H1 (cell line): ENCODE measurements around the gene CYBRD1. TPM values are rescaled to one million over a fixed set of nuclear protein-coding genes. Genes with fewer than 3 reads are reported as not detected.

Experiments used
- CTCF ChIA-PET: fragments of 300-600 bp; sonication (Branson Sonifier 250); formaldehyde crosslinking; loops from one replicate; lab custom pipeline; 2021; ENCODE audit not compliant: partially characterized antibody; lab: Charles Lee
- POLR2A ChIA-PET: fragments of 300-600 bp; sonication (Branson Sonifier 250); formaldehyde crosslinking; loops from one replicate; lab custom pipeline; 2021; ENCODE audit warnings: inconsistent platforms; ENCODE audit not compliant: partially characterized antibody; lab: Charles Lee
- DNase-seq, 2 experiments: peaks; one replicate each; pipeline versions ENCODE4 v3.0.0 to v3.0.0-alpha.2; 2010 to 2022; ENCODE audit warnings: low spot score in 2 of 2, low read depth in 1 of 2, mixed read lengths in 1 of 2
- FAIRE-seq: peaks from 2 replicates; lab custom pipeline; 2011; peaks lifted over from hg19 to GRCh38; lab: Jason Lieb, UNC
- H2AFZ ChIP-seq: 2 replicates; pipeline ENCODE4 v1.8.1; 2012; ENCODE audit warnings: low read length, inconsistent platforms
- H2AK5ac ChIP-seq: 2 replicates; pipeline ENCODE4 v1.6.1; 2013; ENCODE audit warnings: low read depth, low read length
- H2BK120ac ChIP-seq: replicated peaks from 2 replicates; pipeline ENCODE3; 2013; ENCODE audit warnings: low read depth, low read length, inconsistent platforms
- H2BK12ac ChIP-seq: 2 replicates; pipeline ENCODE4 v1.6.1; 2013; ENCODE audit warnings: low read depth, low read length
- H2BK15ac ChIP-seq: 2 replicates; pipeline ENCODE4 v1.6.1; 2013; ENCODE audit warnings: low read length
- H2BK20ac ChIP-seq: 2 replicates; pipeline ENCODE4 v1.6.1; 2013; ENCODE audit warnings: low read length
- H2BK5ac ChIP-seq: 2 replicates; pipeline ENCODE4 v1.6.1; 2013; ENCODE audit warnings: low read depth, low read length
- H3K14ac ChIP-seq: 2 replicates; pipeline ENCODE4 v1.6.1; 2013; ENCODE audit warnings: inconsistent platforms; ENCODE audit not compliant: insufficient read length
- H3K18ac ChIP-seq: 2 replicates; pipeline ENCODE4 v1.6.1; 2013; ENCODE audit warnings: low read length; ENCODE audit errors: extremely low read depth
- H3K23ac ChIP-seq: 2 replicates; pipeline ENCODE4 v1.6.1; 2013; ENCODE audit warnings: inconsistent platforms; ENCODE audit not compliant: insufficient read length
- H3K23me2 ChIP-seq: 2 replicates; pipeline ENCODE4 v1.6.1; 2013; ENCODE audit warnings: low read depth, low read length
- H3K27ac ChIP-seq: 2 replicates; pipeline ENCODE4 v1.6.1; 2011; ENCODE audit warnings: low read depth, low read length, inconsistent platforms
- H3K27me3 ChIP-seq, 4 experiments: replicated peaks in 1 of 4; 1 replicate in 1 of 4; 2 replicates in 3 of 4; pipeline versions ENCODE4 v1.6.1 to v1.8.1; 2011 to 2013; ENCODE audit warnings: low read length in 3 of 4, mild to moderate bottlenecking in 3 of 4, inconsistent platforms in 2 of 4, mixed read lengths in 2 of 4, moderate library complexity in 1 of 4; ENCODE audit not compliant: control insufficient read depth in 3 of 4, insufficient read depth in 3 of 4; ENCODE audit errors: extremely low read depth in 1 of 4
- H3K36me3 ChIP-seq, 4 experiments: 2 replicates each; pipeline versions ENCODE4 v1.6.1 to v1.8.1; 2011 to 2013; ENCODE audit warnings: mild to moderate bottlenecking in 4 of 4, low read length in 3 of 4, moderate library complexity in 2 of 4, control low read depth in 1 of 4, inconsistent platforms in 1 of 4; ENCODE audit not compliant: insufficient read depth in 4 of 4, control insufficient read depth in 2 of 4
- H3K4ac ChIP-seq: replicated peaks from 2 replicates; pipeline ENCODE3; 2013; ENCODE audit warnings: low read length, low read depth, mixed read lengths, inconsistent platforms; ENCODE audit not compliant: insufficient read length
- H3K4me1 ChIP-seq, 4 experiments: replicated peaks in 1 of 4; 1 replicate in 1 of 4; 2 replicates in 3 of 4; pipeline versions ENCODE4 v1.6.1 to v1.8.1; 2011 to 2013; ENCODE audit warnings: low read length in 3 of 4, inconsistent platforms in 2 of 4, mixed read lengths in 1 of 4; ENCODE audit not compliant: insufficient read depth in 4 of 4, control insufficient read depth in 3 of 4
- H3K4me2 ChIP-seq, 2 experiments: 2 replicates each; pipeline versions ENCODE4 v1.6.1 to v1.8.1; 2011 to 2013; ENCODE audit warnings: low read depth in 2 of 2, low read length in 2 of 2, control low read depth in 1 of 2, inconsistent platforms in 1 of 2, mild to moderate bottlenecking in 1 of 2; ENCODE audit not compliant: insufficient read depth in 1 of 2
- H3K4me3 ChIP-seq, 4 experiments: fragments of 200-600, 300-600 bp in 1 of 4; sonication (generic), shearing (Covaris generic), sonication (Bioruptor Twin) in 1 of 4; 2 replicates each; pipeline versions ENCODE4 v1.5.1 to v1.8.1; 2011 to 2016; ENCODE audit warnings: low read length in 4 of 4, low read depth in 3 of 4, control low read depth in 2 of 4, inconsistent platforms in 2 of 4, mild to moderate bottlenecking in 2 of 4, mixed read lengths in 1 of 4, moderate library complexity in 1 of 4; ENCODE audit not compliant: insufficient read depth in 2 of 4; ENCODE audit errors: extremely low read depth in 1 of 4
- H3K56ac ChIP-seq: replicated peaks from 2 replicates; pipeline ENCODE3; 2013; ENCODE audit warnings: low read depth, mild to moderate bottlenecking, mixed read lengths, low read length, inconsistent platforms; ENCODE audit not compliant: insufficient read length
- H3K79me1 ChIP-seq: 2 replicates; pipeline ENCODE4 v1.6.1; 2013; ENCODE audit warnings: low read depth, low read length, control low read depth
- H3K79me2 ChIP-seq, 2 experiments: 2 replicates each; pipeline versions ENCODE4 v1.6.1 to v1.8.1; 2012 to 2013; ENCODE audit warnings: low read length in 2 of 2, mild to moderate bottlenecking in 2 of 2, inconsistent platforms in 1 of 2; ENCODE audit not compliant: insufficient read depth in 2 of 2, control insufficient read depth in 1 of 2
- H3K9ac ChIP-seq, 4 experiments: replicated peaks in 1 of 4; 1 replicate in 1 of 4; 2 replicates in 3 of 4; pipeline versions ENCODE4 v1.6.1 to v1.8.1; 2011 to 2013; ENCODE audit warnings: low read depth in 3 of 4, low read length in 3 of 4, control low read depth in 2 of 4, mild to moderate bottlenecking in 2 of 4, moderate library complexity in 2 of 4, inconsistent platforms in 1 of 4; ENCODE audit errors: extremely low read depth in 1 of 4
- H3K9me3 ChIP-seq, 2 experiments: 2 replicates each; pipeline versions ENCODE4 v1.6.1 to v1.8.1; 2012 to 2013; ENCODE audit warnings: mild to moderate bottlenecking in 2 of 2, moderate library complexity in 2 of 2, control low read depth in 1 of 2, inconsistent platforms in 1 of 2, low read depth in 1 of 2, low read length in 1 of 2, mixed read lengths in 1 of 2; ENCODE audit not compliant: insufficient read depth in 2 of 2
- H4K20me1 ChIP-seq, 2 experiments: replicated peaks in 1 of 2; 2 replicates each; pipeline versions ENCODE3 to v1.8.1; 2011 to 2013; ENCODE audit warnings: inconsistent platforms in 2 of 2, low read length in 2 of 2, mild to moderate bottlenecking in 1 of 2; ENCODE audit not compliant: insufficient read depth in 2 of 2, control insufficient read depth in 1 of 2
- H4K5ac ChIP-seq: 2 replicates; pipeline ENCODE4 v1.6.1; 2013; ENCODE audit warnings: low read length, low read depth, mixed read lengths, inconsistent platforms; ENCODE audit not compliant: insufficient read length
- H4K8ac ChIP-seq: 2 replicates; pipeline ENCODE4 v1.8.0; 2013; ENCODE audit warnings: mild to moderate bottlenecking, moderate library complexity, low read length, inconsistent platforms; ENCODE audit not compliant: insufficient read depth; ENCODE audit errors: extremely low read depth
- H4K91ac ChIP-seq: replicated peaks from 2 replicates; pipeline ENCODE3; 2013; ENCODE audit warnings: low read length, mixed read lengths, inconsistent platforms; ENCODE audit not compliant: insufficient read length
- CBX5 ChIP-seq: fragments of 300-800, 300-1000 bp; sonication (generic); IDR thresholded peaks from 2 replicates; pipeline ENCODE4 v1.7.1; 2016; ENCODE audit warnings: antibody characterized with exemption, low read length, low read depth
- E2F6 ChIP-seq: IDR thresholded peaks from 2 replicates; pipeline ENCODE4 v1.6.1; 2012; ENCODE audit warnings: inconsistent platforms
- EGR1 ChIP-seq: IDR thresholded peaks from 2 replicates; pipeline ENCODE4 v1.6.1; 2011; ENCODE audit warnings: low read depth, low read length, borderline replicate concordance
- GABPA ChIP-seq: IDR thresholded peaks from 2 replicates; pipeline ENCODE4 v1.6.1; 2011; ENCODE audit warnings: mild to moderate bottlenecking, low read length, moderate library complexity, borderline replicate concordance; ENCODE audit not compliant: insufficient read depth
- GTF2F1 ChIP-seq: IDR thresholded peaks from 2 replicates; pipeline ENCODE4 v1.6.1; 2012; ENCODE audit warnings: low read depth, low read length, improper control_type of control experiment, borderline replicate concordance
- TCF12 ChIP-seq: IDR thresholded peaks from 2 replicates; pipeline ENCODE4 v1.6.1; 2011; ENCODE audit warnings: low read depth, mild to moderate bottlenecking, low read length
- whole genome bisulfite sequencing, 2 experiments: shearing (Covaris generic) in 1 of 2; methylation state at CpG; one replicate each; pipeline versions ENCODE4 v1.1.6 to v1.1.7; 2013 to 2015; ENCODE audit warnings: low lambda C conversion rate in 2 of 2, mixed read lengths in 2 of 2, inconsistent platforms in 1 of 2, low coverage in 1 of 2, missing lambda C conversion rate in 1 of 2; ENCODE audit not compliant: insufficient replicate concordance in 2 of 2, insufficient coverage in 1 of 2, insufficient read length in 1 of 2; ENCODE audit errors: extremely low coverage in 1 of 2, missing lambda C conversion rate in 1 of 2; 5-methylcytosine and 5-hydroxymethylcytosine counted together
- polyA plus RNA-seq, 7 experiments: library from polyadenylated mRNA; depleted of rRNA in 3 of 7; stranded (reverse) in 5 of 7; unstranded in 2 of 7; fragments of >200 nt in 5 of 7; fragments of 200-250 nt in 2 of 7; gene quantifications; 1 replicate in 5 of 7; 2 replicates in 1 of 7; 4 replicates in 1 of 7; pipeline versions ENCODE4 v1.2.1 to v1.2.3, GENCODE V29; 2011 to 2013; ENCODE audit warnings: missing spikeins in 2 of 7, mixed read lengths in 2 of 7
- total RNA-seq: library from RNA; stranded (reverse); fragmentation: NEBNext Ultra II Directional; extraction: Animal tissue kit (Norgen Biotek cat#: 25700); gene quantifications from 2 replicates; pipeline ENCODE4 v1.2.1, GENCODE V29; 2021

CYBRD1 gene
- total and polyA plus RNA-seq, 2 of the 8 experiments (the other 6 are each of a cell fraction or from before 2014, with no cell fraction given), result 10.7 to 12.6 TPM

DNA sequence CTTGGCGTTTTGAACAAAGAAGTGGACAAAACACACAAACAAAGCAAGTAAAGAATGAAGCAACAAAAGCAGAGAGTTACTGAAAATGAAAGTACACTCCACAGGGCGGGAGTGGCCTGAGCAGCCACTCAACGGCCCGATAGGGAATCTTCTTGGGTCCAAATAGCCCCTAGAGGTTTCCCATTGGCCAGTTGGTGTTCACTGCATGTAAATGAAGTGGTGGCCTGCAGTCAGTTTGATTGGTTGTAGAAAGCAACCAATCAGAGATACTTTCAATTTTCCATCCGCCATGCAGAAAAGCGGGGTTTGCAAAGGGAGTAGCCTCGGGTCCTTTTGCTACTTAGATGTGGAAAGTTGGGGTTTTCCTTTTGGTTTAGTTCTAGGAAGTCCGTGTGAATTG is 31.6 kb downstream of the CYBRD1 start:
- H4K8ac ChIP-seq, result no peak overlapping the region
- peak; percentile 52 for FAIRE-seq

More for the DNA sequence above, 31.6 kb downstream of the CYBRD1 start:
- ChIA-PET POLR2A (no interaction called here), CTCF (no interaction called here)
- Histone ChIP-seq H3K4ac (no peak overlapping the region), H4K20me1 (no peaks in the 10 kb centered on the region), H4K91ac (no peak overlapping the region), H3K27me3 (no peaks in the 10 kb centered on the region), H2AK5ac (no peak overlapping the region), H2BK12ac (no peak overlapping the region), H2BK120ac (no peak overlapping the region), H3K79me1 (no peaks in the 10 kb centered on the region), H2BK20ac (no peak overlapping the region), H3K9me3 (no peaks in the 10 kb centered on the region), H3K27ac (no peak overlapping the region), H3K36me3 (peaks cover 0 to 12% (median 3%) of the 10 kb centered on the region in 4 experiments; a peak in 4 of 8 replicates), H2BK15ac (no peak overlapping the region), H3K4me2 (no peak overlapping the region), H2AFZ (no peak overlapping the region), H2BK5ac (no peak overlapping the region), H3K9ac (no peak overlapping the region), H3K23ac (no peak overlapping the region), H3K23me2 (no peaks in the 10 kb centered on the region), H3K79me2 (no peaks in the 10 kb centered on the region), H3K18ac (no peak overlapping the region), H3K14ac (no peak overlapping the region), H3K4me1 (no peaks in the 10 kb centered on the region), H3K56ac (no peak overlapping the region)
- DNase-seq, result no peak
- WGBS, 2 experiments, result 93% methylated on average over 8 of the region's 8 CpGs; no CpG with 5 or more reads in 1 of the 2 experiments
- no peak for TF ChIP-seq E2F6
- no peak for TF ChIP-seq CBX5
- TF ChIP-seq GTF2F1, result no peak
- TF ChIP-seq EGR1, result no peak
- TF ChIP-seq GABPA, result no peak
- TF ChIP-seq TCF12, result no peak
- TF ChIP-seq, all 59 proteins: peak for 0
- no peak overlapping the region for H3K4me3 ChIP-seq
- H4K5ac ChIP-seq, result no peak overlapping the region
